ENCODE results near the gene SELENOP. TPM values are rescaled to one million over a fixed set of nuclear protein-coding genes. Genes with fewer than 3 reads are reported as not detected.

The SELENOP gene
- polyA plus RNA-seq, 1 experiment: 2.0 TPM

- no peak overlapping the region for H3K27ac ChIP-seq (ENCODE audit: low read depth, low read length)
- no peak overlapping the region for H3K4me3 ChIP-seq (ENCODE audit: low read depth, low read length)
- TF ChIP-seq CTCF (IDR thresholded peaks at IDR 0.05; ENCODE audit: low read depth, low read length): no peak
- H3K9me3 ChIP-seq (ENCODE audit: control insufficient read depth, insufficient read depth, low read length): no peaks in the 10 kb centered on the region
- no peaks in the 10 kb centered on the region for H3K27me3 ChIP-seq (ENCODE audit: control insufficient read depth, insufficient read depth, low read length)
- POLR2A ChIA-PET: no interaction called here
- DNase-seq (ENCODE audit: low read depth, low spot score): no peak
- CTCF ChIA-PET: no interaction called here
Observed at GRCh38 chr5:42807722-42808447, 3.8 kb downstream of the SELENOP start.

GRCh38 chr5:42806701-42807262, 4.9 kb downstream of the SELENOP start:
- ChIA-PET POLR2A (no interaction called here), CTCF (no interaction called here)
- Histone ChIP-seq H3K4me3 (ENCODE audit: low read depth, low read length) (no peak overlapping the region), H3K27me3 (ENCODE audit: control insufficient read depth, insufficient read depth, low read length) (no peaks in the 10 kb centered on the region), H3K27ac (ENCODE audit: low read depth, low read length) (no peak overlapping the region), H3K9me3 (ENCODE audit: control insufficient read depth, insufficient read depth, low read length) (no peaks in the 10 kb centered on the region)
- TF ChIP-seq CTCF (IDR thresholded peaks at IDR 0.05; ENCODE audit: low read depth, low read length): no peak
- no peak for DNase-seq (ENCODE audit: low read depth, low spot score)

- POLR2A ChIA-PET: no interaction called here
- H3K27ac ChIP-seq (ENCODE audit: low read depth, low read length): no peak overlapping the region
- no peak for DNase-seq (ENCODE audit: low read depth, low spot score)
- no peaks in the 10 kb centered on the region for H3K9me3 ChIP-seq (ENCODE audit: control insufficient read depth, insufficient read depth, low read length)
- CTCF ChIA-PET: no interaction called here
- no peaks in the 10 kb centered on the region for H3K27me3 ChIP-seq (ENCODE audit: control insufficient read depth, insufficient read depth, low read length)
- H3K4me3 ChIP-seq (ENCODE audit: low read depth, low read length): no peak overlapping the region
- TF ChIP-seq CTCF (IDR thresholded peaks at IDR 0.05; ENCODE audit: low read depth, low read length): no peak
Observed at GRCh38 chr5:42806004-42806700, 5.5 kb downstream of the SELENOP start.

GRCh38 chr5:42804717-42805339, 6.9 kb downstream of the SELENOP start:
- no peak overlapping the region for H3K27ac ChIP-seq (ENCODE audit: low read depth, low read length)

More at GRCh38 chr5:42804717-42805339, 6.9 kb downstream of the SELENOP start:
- POLR2A ChIA-PET: no interaction called here
- no peak for TF ChIP-seq CTCF (IDR thresholded peaks at IDR 0.05; ENCODE audit: low read depth, low read length)
- Histone ChIP-seq H3K9me3 (ENCODE audit: control insufficient read depth, insufficient read depth, low read length) (no peaks in the 10 kb centered on the region), H3K27me3 (ENCODE audit: control insufficient read depth, insufficient read depth, low read length) (no peaks in the 10 kb centered on the region), H3K4me3 (ENCODE audit: low read depth, low read length) (no peak overlapping the region)
- CTCF ChIA-PET: no interaction called here
- DNase-seq (ENCODE audit: low read depth, low spot score): no peak
